Endodermal cell (in vitro differentiated cells): ENCODE results near the gene ADISSP. TPM values are rescaled to one million over a fixed set of nuclear protein-coding genes. Genes with fewer than 3 reads are reported as not detected.

Experiments used
- DNase-seq: peaks from one replicate; pipeline ENCODE4 v3.0.0-alpha.2; 2017
- H3K27ac ChIP-seq: 2 replicates; pipeline ENCODE4 v1.5.1; 2013; ENCODE audit warnings: mild to moderate bottlenecking, low read depth, low read length, moderate library complexity
- H3K27me3 ChIP-seq: 2 replicates; pipeline ENCODE4 v1.6.1; 2013; ENCODE audit warnings: mild to moderate bottlenecking, low read length, moderate library complexity; ENCODE audit not compliant: insufficient read depth, control insufficient read depth, poor library complexity, severe bottlenecking
- H3K36me3 ChIP-seq: 2 replicates; pipeline ENCODE4 v1.7.0; 2013; ENCODE audit warnings: mild to moderate bottlenecking, low read length, moderate library complexity; ENCODE audit not compliant: control insufficient read depth, insufficient read depth
- H3K4me1 ChIP-seq: one replicate; pipeline ENCODE4 v1.7.0; 2013; ENCODE audit warnings: low read length; ENCODE audit not compliant: control insufficient read depth, insufficient read depth
- H3K4me3 ChIP-seq: 2 replicates; pipeline ENCODE4 v1.5.1; 2013; ENCODE audit warnings: mild to moderate bottlenecking, low read length, moderate library complexity
- H3K9ac ChIP-seq: 2 replicates; pipeline ENCODE4 v1.6.1; 2013; ENCODE audit warnings: mild to moderate bottlenecking, low read length, moderate library complexity; ENCODE audit not compliant: poor library complexity, severe bottlenecking; ENCODE audit errors: extremely low read depth
- H3K9me3 ChIP-seq: 2 replicates; pipeline ENCODE4 v1.6.1; 2013; ENCODE audit warnings: mild to moderate bottlenecking, low read length, moderate library complexity; ENCODE audit not compliant: control insufficient read depth
- H3K27ac Mint-ChIP-seq: 2 replicates; pipeline ENCODE4 v1.8.0; 2020; ENCODE audit warnings: mixed read lengths
- H3K27me3 Mint-ChIP-seq: 2 replicates; pipeline ENCODE4 v1.8.0; 2021; ENCODE audit warnings: mild to moderate bottlenecking, mixed read lengths; ENCODE audit not compliant: insufficient read depth
- H3K36me3 Mint-ChIP-seq: 2 replicates; pipeline ENCODE4 v1.8.0; 2020; ENCODE audit warnings: low read depth, mixed read lengths
- H3K4me1 Mint-ChIP-seq: 2 replicates; pipeline ENCODE4 v1.8.0; 2020; ENCODE audit warnings: mixed read lengths
- H3K4me3 Mint-ChIP-seq: 2 replicates; pipeline ENCODE4 v1.8.0; 2020; ENCODE audit warnings: mild to moderate bottlenecking, moderate library complexity, mixed read lengths
- H3K9me3 Mint-ChIP-seq: 2 replicates; pipeline ENCODE4 v1.8.0; 2020; ENCODE audit warnings: mild to moderate bottlenecking, mixed read lengths
- CTCF ChIP-seq: fragments of 200-600 bp; sonication (generic); conservative IDR thresholded peaks from 2 replicates; pipeline ENCODE4 v1.5.0; 2021; ENCODE audit warnings: antibody characterized with exemption, mild to moderate bottlenecking
- WGBS, 2 experiments: methylation state at CpG; one replicate each; pipeline versions ENCODE4 v1.1.5 to v1.1.7; 2013; ENCODE audit warnings: missing lambda C conversion rate in 2 of 2, mixed read lengths in 1 of 2; ENCODE audit not compliant: insufficient coverage in 1 of 2, insufficient read length in 1 of 2; 5-methylcytosine and 5-hydroxymethylcytosine counted together
- total RNA-seq, 2 donors: library from RNA; stranded (reverse); fragmentation: NEBNext Ultra II Directional in 1 of 2; extraction: Animal tissue kit (Norgen Biotek cat#: 25700) in 1 of 2; gene quantifications; 2 replicates in 1 of 2; 3 replicates in 1 of 2; pipeline ENCODE4 v1.2.1, GENCODE V29; 2021

ADISSP gene
- total RNA-seq, 2 donors from 2014 or later, result 38.8 to 43.3 TPM

- Mint-ChIP-seq H3K9me3 (no peaks in the 10 kb centered on the region), H3K4me3 (no peak overlapping the region), H3K4me1 (no peaks in the 10 kb centered on the region), H3K27me3 (peaks cover 2% of the 10 kb centered on the region), H3K27ac (no peak overlapping the region), H3K36me3 (no peaks in the 10 kb centered on the region)
- Histone ChIP-seq H3K4me3 (no peak overlapping the region), H3K27me3 (no peaks in the 10 kb centered on the region), H3K9ac (no peak overlapping the region), H3K27ac (no peak overlapping the region), H3K36me3 (no peaks in the 10 kb centered on the region), H3K4me1 (no peaks in the 10 kb centered on the region), H3K9me3 (no peaks in the 10 kb centered on the region)
- no peak for TF ChIP-seq CTCF
- WGBS, 2 experiments, result 82 to 89% methylated on average over 3 to 5 of the region's 5 CpGs
- DNase-seq, result no peak
These were observed 63.5 kb downstream of the ADISSP start for GRCh38 chr20:3704087-3704486.

Other genes with a start within 250 kb of the ADISSP start
- gene GFRA4, start 104.4 kb downstream of the ADISSP start, total RNA-seq, result not detected
- gene ADAM33, start 85.7 kb downstream of the ADISSP start, total RNA-seq, result 1 to 10 TPM; 3.0 to 3.3 TPM
- gene SIGLEC1, start 55.2 kb downstream of the ADISSP start, total RNA-seq, result not detected
- gene HSPA12B, start 35.1 kb downstream of the ADISSP start, total RNA-seq, result 1 to 10 TPM; 1.1 to 1.4 TPM
- under 1 TPM; 0.35 to 0.44 TPM for gene SPEF1, start 13.7 kb upstream of the ADISSP start, total RNA-seq
- gene CENPB, start 19.0 kb upstream of the ADISSP start, total RNA-seq, result 10 to 100 TPM; 43.0 to 50.7 TPM
- gene CDC25B, start 28.6 kb upstream of the ADISSP start, total RNA-seq, result 10 to 100 TPM; 25.7 to 33.6 TPM
- gene AP5S1, start 52.8 kb upstream of the ADISSP start, total RNA-seq, result 1 to 10 TPM; 5.1 to 6.1 TPM
- 10 to 100 TPM; 43.1 to 43.2 TPM for gene MAVS, start 79.1 kb upstream of the ADISSP start, total RNA-seq
- gene PANK2, start 121.6 kb upstream of the ADISSP start, total RNA-seq, result 10 to 100 TPM; 57.6 to 66.5 TPM
- gene RNF24, start 247.8 kb upstream of the ADISSP start, total RNA-seq, result 10 to 100 TPM; 22.8 to 26.1 TPM